ENCODE measurements around the gene CCDC167. TPM values are rescaled to one million over a fixed set of nuclear protein-coding genes. Genes with fewer than 3 reads are reported as not detected.

The CCDC167 gene
- total RNA-seq, 2 experiments from 2014 or later = 55.3 to 60.3 TPM

DNA sequence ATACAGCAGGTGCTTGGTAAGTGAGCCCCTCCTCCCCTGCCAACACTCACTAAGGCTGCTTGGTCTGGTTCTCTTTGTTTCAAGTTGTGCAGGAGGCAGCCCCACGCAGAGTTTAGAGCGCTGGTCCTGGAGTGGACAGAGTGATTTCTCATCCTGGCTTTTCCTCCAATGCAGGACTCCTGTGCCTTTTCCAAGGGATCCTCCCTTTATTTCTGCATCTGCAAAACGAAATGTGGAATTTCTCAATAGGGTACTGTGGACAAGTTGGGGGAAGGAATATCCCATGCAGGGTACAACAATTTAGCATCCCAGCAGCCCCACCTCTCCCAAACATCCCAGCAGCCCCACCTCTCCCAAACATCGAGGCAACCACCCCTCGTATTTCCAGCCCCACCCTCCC lies 30.6 kb upstream of the CCDC167 start:
- Mint-ChIP-seq H3K27me3 (no peaks in the 10 kb centered on the region), H3K4me1 (peaks cover 19% of the 10 kb centered on the region), H3K9me3 (ENCODE audit: low read depth) (no peaks in the 10 kb centered on the region), H3K4me3 (no peak overlapping the region), H3K27ac (no peak overlapping the region), H3K36me3 (ENCODE audit: low read depth) (peaks cover 4% of the 10 kb centered on the region)
- no peak for DNase-seq
- ChIA-PET POLR2A (interaction anchor here (1.0 kb wide), 1 partner anchor 14 kb away, joined by 4 read pairs; no protein-coding TSS in a partner anchor), CTCF (interaction anchor here (0.5 to 1.9 kb wide), 3 partner anchors 36 to 415 kb away, joined by 3 to 5 read pairs (median 4); no protein-coding TSS in a partner anchor)
- intact Hi-C loops (cut with DNase I, micrococcal nuclease) = no loop called here
- no peak for ATAC-seq

DNA sequence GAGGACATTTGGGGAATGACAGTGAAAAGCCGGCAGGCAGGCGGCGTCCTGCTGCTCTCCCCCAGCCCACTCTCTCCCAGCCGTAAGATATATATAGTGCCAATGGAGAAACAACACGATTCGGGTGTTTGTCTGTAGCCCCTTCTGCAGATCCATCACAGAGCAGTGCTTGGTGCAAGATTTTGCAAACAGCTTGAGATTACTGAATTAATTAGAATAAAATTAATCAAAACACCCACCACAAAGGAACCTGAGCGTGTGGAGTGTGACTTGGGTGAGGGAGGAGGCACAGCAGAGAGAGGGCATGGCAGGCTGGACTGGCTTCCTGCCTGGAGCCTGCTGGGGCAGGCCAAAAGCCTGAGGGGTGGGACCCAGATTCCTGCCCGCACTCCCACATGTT lies 28.8 kb upstream of the CCDC167 start:
- Mint-ChIP-seq H3K9me3 (ENCODE audit: low read depth) (no peaks in the 10 kb centered on the region), H3K27me3 (no peaks in the 10 kb centered on the region), H3K36me3 (ENCODE audit: low read depth) (no peaks in the 10 kb centered on the region), H3K4me1 (peaks cover 30% of the 10 kb centered on the region), H3K27ac (no peak overlapping the region), H3K4me3 (no peak overlapping the region)
- CTCF ChIA-PET = interaction anchor here (0.6 to 2.0 kb wide), 5 partner anchors 10 to 164 kb away, joined by 3 to 5 read pairs (median 4); no protein-coding TSS in a partner anchor
- ATAC-seq (no peak), DNase-seq (no peak)
- POLR2A ChIA-PET = no interaction called here
- intact Hi-C loops (cut with DNase I, micrococcal nuclease) = no loop called here

- ChIA-PET POLR2A (no interaction called here), CTCF (interaction anchor here (0.9 to 1.4 kb wide), 2 partner anchors 17 to 41 kb away, joined by 3 to 5 read pairs; no protein-coding TSS in a partner anchor)
- Mint-ChIP-seq H3K9me3 (ENCODE audit: low read depth) (no peaks in the 10 kb centered on the region), H3K4me3 (no peak overlapping the region), H3K27ac (no peak overlapping the region), H3K36me3 (ENCODE audit: low read depth) (no peaks in the 10 kb centered on the region), H3K4me1 (peaks cover 49% of the 10 kb centered on the region), H3K27me3 (no peaks in the 10 kb centered on the region)
- DNase-seq (peak; percentile 38), ATAC-seq (no peak)
- intact Hi-C loops (cut with DNase I, micrococcal nuclease) = no loop called here
Measured at GRCh38 chr6:37525460-37526357, 26.0 kb upstream of the CCDC167 start.

GRCh38 chr6:37524970-37525318 lies 25.3 kb upstream of the CCDC167 start:
- Mint-ChIP-seq H3K9me3 (ENCODE audit: low read depth) (no peaks in the 10 kb centered on the region), H3K4me1 (peaks cover 52% of the 10 kb centered on the region), H3K27me3 (no peaks in the 10 kb centered on the region), H3K27ac (no peak overlapping the region), H3K36me3 (ENCODE audit: low read depth) (no peaks in the 10 kb centered on the region), H3K4me3 (no peak overlapping the region)
- no peak for DNase-seq
- intact Hi-C loops (cut with DNase I, micrococcal nuclease) = loop anchor here in 1 of 2 experiments (5.0 kb wide), 1 partner anchor 38 kb away; no protein-coding TSS in a partner anchor
- POLR2A ChIA-PET = no interaction called here
- ATAC-seq = peak; percentile 38
- CTCF ChIA-PET = interaction anchor here (0.6 to 1.4 kb wide), 4 partner anchors 18 to 335 kb away, joined by 3 to 5 read pairs (median 4); no protein-coding TSS in a partner anchor

- ChIA-PET CTCF (interaction anchor here (0.6 to 1.4 kb wide), 4 partner anchors 19 to 335 kb away, joined by 3 to 5 read pairs (median 4); no protein-coding TSS in a partner anchor), POLR2A (no interaction called here)
- ATAC-seq (no peak), DNase-seq (no peak)
- H3K27me3 Mint-ChIP-seq = no peaks in the 10 kb centered on the region
- H3K27ac Mint-ChIP-seq = no peak overlapping the region
- no peaks in the 10 kb centered on the region for H3K9me3 Mint-ChIP-seq (ENCODE audit: low read depth)
- peaks cover 55% of the 10 kb centered on the region for H3K4me1 Mint-ChIP-seq
- intact Hi-C loops (cut with DNase I, micrococcal nuclease) = loop anchor here in 1 of 2 experiments (5.0 kb wide), 1 partner anchor 37 kb away; no protein-coding TSS in a partner anchor
- H3K36me3 Mint-ChIP-seq (ENCODE audit: low read depth) = peaks cover 4% of the 10 kb centered on the region
- no peak overlapping the region for H3K4me3 Mint-ChIP-seq
Measured at GRCh38 chr6:37524025-37524969, 24.6 kb upstream of the CCDC167 start.

GRCh38 chr6:37523412-37523811 lies 23.7 kb upstream of the CCDC167 start:
- no peak overlapping the region for H3K27ac Mint-ChIP-seq
- DNase-seq (no peak), ATAC-seq (no peak)
- CTCF ChIA-PET = no interaction called here
- H3K4me1 Mint-ChIP-seq = peaks cover 64% of the 10 kb centered on the region
- intact Hi-C loops (cut with DNase I, micrococcal nuclease) = loop anchor here in 1 of 2 experiments (5.0 kb wide), 1 partner anchor 36 kb away; no protein-coding TSS in a partner anchor
- H3K4me3 Mint-ChIP-seq = no peak overlapping the region
- POLR2A ChIA-PET = no interaction called here
- H3K36me3 Mint-ChIP-seq (ENCODE audit: low read depth) = peaks cover 6% of the 10 kb centered on the region
- H3K27me3 Mint-ChIP-seq = no peaks in the 10 kb centered on the region
- no peaks in the 10 kb centered on the region for H3K9me3 Mint-ChIP-seq (ENCODE audit: low read depth)

DNA sequence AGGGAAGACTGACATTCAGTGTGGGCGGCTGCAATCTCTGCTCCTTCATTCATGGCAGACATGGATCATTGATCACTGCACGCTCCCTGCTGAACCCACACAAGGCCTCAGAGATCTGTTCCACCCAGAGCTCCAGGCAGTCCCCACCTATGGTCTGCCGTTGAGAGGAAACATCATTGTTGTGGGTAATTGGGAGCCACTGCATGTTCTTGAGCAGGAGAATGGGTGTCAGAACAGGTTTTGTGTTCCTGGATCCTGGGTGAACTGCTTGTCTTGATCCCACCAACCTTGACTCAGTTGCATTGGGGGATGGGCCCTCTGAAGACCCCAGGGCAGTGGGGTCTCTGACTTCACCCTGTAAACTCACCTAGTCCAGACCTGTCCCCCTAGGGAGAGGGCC lies 23.1 kb upstream of the CCDC167 start:
- CTCF ChIA-PET = interaction anchor here (0.7 kb wide), 1 partner anchor 41 kb away, joined by 3 read pairs; no protein-coding TSS in a partner anchor
- no peak overlapping the region for H3K4me3 Mint-ChIP-seq
- ATAC-seq = no peak
- H3K4me1 Mint-ChIP-seq = peaks cover 70% of the 10 kb centered on the region
- DNase-seq = no peak
- peaks cover 6% of the 10 kb centered on the region for H3K36me3 Mint-ChIP-seq (ENCODE audit: low read depth)
- no peaks in the 10 kb centered on the region for H3K9me3 Mint-ChIP-seq (ENCODE audit: low read depth)
- intact Hi-C loops (cut with DNase I, micrococcal nuclease) = loop anchor here in 1 of 2 experiments (5.0 kb wide), 1 partner anchor 36 kb away; no protein-coding TSS in a partner anchor
- no peak overlapping the region for H3K27ac Mint-ChIP-seq
- H3K27me3 Mint-ChIP-seq = no peaks in the 10 kb centered on the region
- POLR2A ChIA-PET = no interaction called here

DNA sequence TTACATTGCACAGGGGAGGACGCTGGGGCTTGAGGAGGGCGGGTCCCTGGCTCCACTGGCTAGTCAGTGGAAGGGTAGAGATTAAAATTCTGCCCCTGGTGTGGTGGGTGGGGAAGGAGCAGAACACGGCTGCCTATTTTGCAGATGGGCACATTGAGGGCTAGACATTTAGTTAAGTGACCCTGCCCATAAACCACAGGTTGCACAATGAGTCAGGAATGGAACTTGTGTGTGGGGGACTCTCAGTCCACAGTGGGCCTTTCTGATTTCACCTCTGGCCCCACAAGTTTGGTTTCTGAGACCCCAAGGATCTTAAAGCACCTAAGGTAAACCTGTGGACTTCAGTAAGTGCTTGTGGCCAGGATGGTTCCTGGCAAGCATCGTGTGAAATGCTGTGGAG lies 22.0 kb upstream of the CCDC167 start:
- peaks cover 75% of the 10 kb centered on the region for H3K4me1 Mint-ChIP-seq
- DNase-seq = no peak
- CTCF ChIA-PET = interaction anchor here (1.0 kb wide), 1 partner anchor 34 kb away, joined by 3 read pairs; no protein-coding TSS in a partner anchor
- intact Hi-C loops (cut with DNase I, micrococcal nuclease) = loop anchor here in 1 of 2 experiments (5.0 kb wide), 1 partner anchor 34 kb away; no protein-coding TSS in a partner anchor
- no peaks in the 10 kb centered on the region for H3K9me3 Mint-ChIP-seq (ENCODE audit: low read depth)
- H3K27ac Mint-ChIP-seq = no peak overlapping the region
- ATAC-seq = no peak
- H3K36me3 Mint-ChIP-seq (ENCODE audit: low read depth) = peaks cover 6% of the 10 kb centered on the region
- H3K4me3 Mint-ChIP-seq = no peak overlapping the region
- H3K27me3 Mint-ChIP-seq = no peaks in the 10 kb centered on the region
- POLR2A ChIA-PET = no interaction called here

DNA sequence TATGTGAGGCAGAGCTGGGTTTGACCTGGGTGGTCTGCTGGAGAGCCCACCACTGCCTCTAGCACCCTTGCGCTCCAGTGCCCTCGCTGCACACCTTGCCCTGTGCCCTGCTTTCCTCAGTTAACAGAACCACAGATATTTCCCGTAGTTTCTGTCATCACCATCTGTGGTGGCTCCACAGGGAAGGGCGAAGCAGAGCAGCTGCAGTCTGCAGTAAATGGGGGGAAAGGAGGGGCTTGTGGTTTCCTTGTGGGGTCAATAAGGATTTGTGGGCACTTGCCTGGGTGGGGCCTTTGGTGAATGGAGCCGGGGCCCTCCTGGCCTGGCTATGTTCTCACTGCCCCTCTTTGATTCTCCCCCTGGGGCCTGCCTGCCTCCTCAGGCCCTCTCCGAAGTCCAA lies 21.2 kb upstream of the CCDC167 start:
- CTCF ChIA-PET = interaction anchor here (1.0 kb wide), 1 partner anchor 35 kb away, joined by 3 read pairs; no protein-coding TSS in a partner anchor
- Mint-ChIP-seq H3K27ac (no peak overlapping the region), H3K27me3 (no peaks in the 10 kb centered on the region), H3K9me3 (ENCODE audit: low read depth) (no peaks in the 10 kb centered on the region), H3K36me3 (ENCODE audit: low read depth) (peaks cover 6% of the 10 kb centered on the region), H3K4me3 (no peak overlapping the region), H3K4me1 (peaks cover 78% of the 10 kb centered on the region)
- intact Hi-C loops (cut with DNase I, micrococcal nuclease) = loop anchor here in 1 of 2 experiments (5.0 kb wide), 1 partner anchor 34 kb away; no protein-coding TSS in a partner anchor
- POLR2A ChIA-PET = no interaction called here
- no peak for ATAC-seq
- DNase-seq = no peak

- H3K4me3 Mint-ChIP-seq = no peak overlapping the region
- DNase-seq = no peak
- no peaks in the 10 kb centered on the region for H3K27me3 Mint-ChIP-seq
- no peaks in the 10 kb centered on the region for H3K9me3 Mint-ChIP-seq (ENCODE audit: low read depth)
- intact Hi-C loops (cut with DNase I, micrococcal nuclease) = loop anchor here in 1 of 2 experiments (10.0 kb wide), 1 partner anchor 345 kb away; no protein-coding TSS in a partner anchor
- ATAC-seq = no peak
- peaks cover 79% of the 10 kb centered on the region for H3K4me1 Mint-ChIP-seq
- POLR2A ChIA-PET = no interaction called here
- no peak overlapping the region for H3K27ac Mint-ChIP-seq
- H3K36me3 Mint-ChIP-seq (ENCODE audit: low read depth) = peaks cover 6% of the 10 kb centered on the region
- CTCF ChIA-PET = interaction anchor here (1.2 kb wide), 1 partner anchor 9 kb away, joined by 5 read pairs; no protein-coding TSS in a partner anchor
Measured at GRCh38 chr6:37519461-37519860, 19.8 kb upstream of the CCDC167 start.
